Islet of Langerhans (tissue), 1 donor: Measurements from ENCODE around the gene DLX6.

ENCODE experiments used
- FAIRE-seq: peaks from one replicate; lab custom pipeline; 2011; peaks lifted over from hg19 to GRCh38; lab: Jason Lieb, UNC

DLX6 gene

DNA sequence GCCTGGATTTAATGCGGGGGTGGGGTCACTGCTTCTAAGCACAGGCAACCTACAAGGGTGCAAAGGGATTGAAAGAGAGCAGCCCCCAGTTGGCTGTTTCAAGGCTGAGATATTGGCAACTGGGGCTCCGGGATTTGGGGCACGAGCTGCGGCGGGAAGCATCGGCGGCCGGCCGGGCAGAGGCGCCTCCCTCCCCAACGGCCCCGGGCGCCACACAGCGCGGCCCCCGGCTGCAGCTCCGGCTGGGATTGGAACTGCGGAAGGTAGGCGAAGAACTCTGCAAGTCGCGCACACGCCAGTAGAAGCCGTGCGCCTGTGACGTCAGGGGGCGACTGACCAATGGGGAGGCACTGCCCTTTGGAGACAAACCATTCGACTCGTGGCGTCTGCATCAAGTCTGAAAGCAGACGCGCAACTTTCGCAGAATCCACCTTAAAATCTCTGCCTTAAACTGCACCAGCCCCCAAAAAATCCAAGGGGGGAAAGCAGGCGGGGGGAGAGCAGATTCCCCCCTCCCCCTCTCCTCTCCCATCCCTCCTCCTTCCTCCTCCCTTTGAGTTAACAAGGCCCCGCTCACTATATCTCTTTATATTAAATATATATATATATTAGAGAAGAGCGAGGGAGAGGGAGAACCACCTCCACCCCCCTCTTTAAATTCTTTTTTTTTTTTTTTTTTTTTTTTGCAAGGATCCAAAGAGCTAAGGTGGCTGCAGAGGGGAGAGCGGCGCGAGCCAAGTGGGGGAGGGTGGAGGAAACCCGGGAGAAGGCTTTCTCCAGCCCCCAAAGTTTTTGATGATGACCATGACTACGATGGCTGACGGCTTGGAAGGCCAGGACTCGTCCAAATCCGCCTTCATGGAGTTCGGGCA is at the start of gene DLX6:
TSS of gene DLX6 (plus strand) at position 371 of the 872 bp plus-strand sequence. CDS start at position 796, 425 bp downstream.
- no peak for FAIRE-seq

- no peak for FAIRE-seq
These were observed 46.2 kb upstream of the DLX6 start for GRCh38 chr7:96959135-96959534.

- no peak for FAIRE-seq
These were observed 43.0 kb upstream of the DLX6 start for GRCh38 chr7:96962221-96962885.

DNA sequence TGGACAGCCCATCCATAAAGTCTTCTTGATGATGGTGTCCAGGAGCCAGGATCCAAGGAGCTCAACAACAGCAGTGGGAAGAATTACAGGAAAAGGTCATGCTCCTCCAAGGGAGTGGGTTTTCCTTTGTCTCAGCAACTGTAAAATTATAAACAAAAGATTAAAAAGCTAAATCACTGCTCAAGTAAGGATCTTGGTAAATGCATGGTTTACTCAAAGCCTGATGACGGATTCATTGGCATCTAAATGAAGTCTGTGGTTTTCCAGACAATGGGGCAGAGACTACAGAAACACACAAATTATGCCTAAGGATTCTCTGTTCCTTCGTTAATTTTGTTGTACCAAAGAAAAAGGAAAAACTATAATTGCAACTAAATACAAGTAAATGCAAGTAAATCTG is 36.4 kb upstream of the DLX6 start:
- no peak for FAIRE-seq

- FAIRE-seq: no peak
These were observed 34.6 kb upstream of the DLX6 start for GRCh38 chr7:96970739-96971138.

- no peak for FAIRE-seq
These were observed 31.4 kb upstream of the DLX6 start for GRCh38 chr7:96973986-96974385.

DNA sequence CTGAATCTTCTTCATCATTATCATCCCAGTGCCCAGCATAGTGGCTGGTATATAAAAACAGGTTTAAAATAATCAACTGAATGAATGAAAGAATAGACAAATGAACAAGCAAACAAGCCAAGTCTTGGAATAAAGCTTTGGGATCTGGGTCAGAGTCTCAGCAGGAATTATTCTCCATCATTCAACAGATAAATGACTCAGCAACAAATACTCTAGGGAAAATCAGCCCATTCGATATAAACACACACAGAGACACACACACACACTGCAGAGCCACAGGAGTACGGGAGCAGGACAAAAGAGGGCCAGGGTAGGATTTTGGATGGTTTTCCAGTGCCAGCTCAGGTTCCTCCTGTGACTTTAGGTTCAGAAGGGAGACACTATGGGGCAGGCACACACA is 29.2 kb upstream of the DLX6 start:
- FAIRE-seq: no peak

DNA sequence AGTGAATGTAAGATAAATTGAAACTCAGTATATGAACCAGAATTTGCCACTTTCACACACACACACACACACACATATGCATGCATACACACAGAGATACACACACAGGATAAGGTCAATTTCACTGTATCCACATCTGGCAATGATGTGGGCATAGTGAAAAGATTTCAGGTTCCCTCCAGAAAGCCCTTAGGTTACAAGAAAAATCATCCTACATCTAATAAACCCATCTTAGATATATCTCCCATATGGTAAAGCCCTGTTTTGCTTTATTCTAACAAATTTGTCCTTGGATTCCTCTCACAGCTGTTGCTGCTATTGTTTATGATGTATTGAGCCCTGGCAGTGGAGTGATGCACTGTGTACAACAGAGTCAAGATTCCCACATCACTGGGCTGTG is 27.9 kb upstream of the DLX6 start:
- FAIRE-seq: no peak

DNA sequence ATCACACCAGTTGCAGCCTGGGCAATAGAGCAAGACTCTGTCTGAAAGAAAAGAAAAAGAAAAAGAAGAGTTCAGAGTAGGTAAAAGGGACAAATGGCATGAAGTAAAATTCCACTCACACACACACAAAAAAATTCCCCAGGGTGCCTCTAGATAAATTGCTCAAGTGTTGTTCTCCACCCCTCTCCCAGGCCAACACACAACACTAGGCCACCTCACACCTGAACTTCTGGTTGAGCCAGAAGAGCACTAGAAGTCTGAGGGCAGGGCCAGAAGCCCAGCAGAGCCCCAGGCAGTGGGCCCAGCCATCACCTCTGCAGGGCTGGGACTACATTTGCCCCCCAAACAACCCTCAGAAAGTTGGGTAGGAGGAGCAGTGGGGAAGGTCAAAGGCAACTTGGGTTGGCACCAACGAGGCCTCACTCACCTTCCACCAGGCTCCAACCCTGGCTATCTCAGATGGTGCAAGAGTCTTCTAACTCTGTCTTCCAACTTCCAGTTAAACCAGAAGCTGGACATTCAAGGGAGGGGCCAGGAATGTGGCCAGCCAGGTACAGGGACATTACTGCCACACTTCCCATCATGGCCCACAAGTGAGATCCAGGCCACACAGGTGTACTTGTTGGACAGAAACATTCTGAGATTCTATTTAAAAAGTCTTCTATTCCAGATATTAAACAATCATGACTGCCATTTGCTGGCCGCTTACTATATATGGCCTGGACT is 25.6 kb upstream of the DLX6 start:
- no peak for FAIRE-seq

GRCh38 chr7:96982586-96982985 is 22.8 kb upstream of the DLX6 start:
- no peak for FAIRE-seq

DNA sequence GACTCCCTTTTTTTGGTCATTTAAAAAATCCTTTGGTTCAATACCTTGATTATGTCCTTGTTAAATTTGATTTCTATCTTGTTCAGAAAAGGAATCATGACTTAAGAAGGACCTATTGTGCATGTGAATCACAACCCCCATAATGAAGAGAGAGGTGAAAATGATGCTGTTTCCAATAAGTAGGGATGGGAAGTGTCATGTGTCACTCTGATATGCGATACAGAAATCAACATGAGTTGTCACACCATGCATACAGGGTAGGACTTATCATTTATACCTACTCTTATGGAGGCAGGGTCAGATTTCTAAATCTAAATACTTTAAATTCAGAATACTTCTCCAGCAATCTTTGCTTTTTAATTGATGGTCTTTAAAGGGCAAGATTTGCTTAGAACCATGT is 19.4 kb upstream of the DLX6 start:
- no peak for FAIRE-seq

GRCh38 chr7:96986901-96987300 is 18.5 kb upstream of the DLX6 start:
- no peak for FAIRE-seq

DNA sequence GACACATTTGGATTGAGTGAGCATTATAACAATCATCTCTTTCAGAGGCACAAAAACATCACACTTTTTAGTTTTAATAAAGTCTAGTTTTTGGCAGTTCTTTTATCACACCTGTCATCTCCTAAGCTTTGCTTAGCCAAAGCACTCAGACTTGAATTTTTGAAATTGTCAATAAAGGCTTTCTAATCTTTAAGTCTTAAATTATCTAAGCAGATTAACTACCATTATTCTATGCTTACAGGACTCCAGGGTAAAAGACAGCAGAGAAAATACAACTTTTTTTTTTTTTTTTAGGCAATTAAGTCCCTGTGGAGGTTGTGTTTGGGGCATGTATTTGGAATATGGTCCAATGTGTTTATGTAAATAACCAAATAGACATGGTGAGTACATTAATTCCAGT is 17.6 kb upstream of the DLX6 start:
- FAIRE-seq: no peak

GRCh38 chr7:96989241-96989858 is 16.0 kb upstream of the DLX6 start:
- FAIRE-seq: no peak

GRCh38 chr7:96989859-96990317 is 15.5 kb upstream of the DLX6 start:
- FAIRE-seq: no peak

DNA sequence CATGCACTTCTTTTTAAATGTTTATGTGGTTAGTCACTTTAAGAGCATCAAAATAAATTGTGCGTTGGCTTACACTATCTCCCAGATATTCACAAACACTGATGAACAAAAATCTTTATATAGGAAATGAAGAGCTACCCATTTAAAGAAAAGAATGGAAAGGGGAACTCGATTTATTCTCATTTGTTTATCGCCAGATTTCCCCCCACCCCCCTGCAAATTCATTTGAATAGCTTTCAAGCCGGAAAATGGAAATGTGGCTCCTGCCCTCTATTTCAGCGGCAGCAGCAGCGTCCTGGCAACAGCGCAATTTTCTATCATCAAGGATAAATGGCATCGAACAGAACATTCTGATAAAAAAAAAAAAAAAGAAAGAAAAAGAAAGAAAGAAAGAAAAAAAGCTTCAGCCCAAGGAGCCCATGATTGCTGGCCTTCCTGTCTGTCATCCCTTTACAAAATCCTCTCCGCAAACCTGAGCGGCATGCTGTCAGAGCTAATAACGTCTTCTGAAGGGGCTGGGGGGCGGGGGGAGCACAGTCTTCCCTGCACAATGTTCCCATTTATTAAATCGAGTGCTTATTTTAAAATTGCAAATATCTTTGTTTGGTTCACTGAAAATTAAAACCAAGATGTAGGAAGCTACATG is 13.7 kb upstream of the DLX6 start:
- FAIRE-seq: no peak

DNA sequence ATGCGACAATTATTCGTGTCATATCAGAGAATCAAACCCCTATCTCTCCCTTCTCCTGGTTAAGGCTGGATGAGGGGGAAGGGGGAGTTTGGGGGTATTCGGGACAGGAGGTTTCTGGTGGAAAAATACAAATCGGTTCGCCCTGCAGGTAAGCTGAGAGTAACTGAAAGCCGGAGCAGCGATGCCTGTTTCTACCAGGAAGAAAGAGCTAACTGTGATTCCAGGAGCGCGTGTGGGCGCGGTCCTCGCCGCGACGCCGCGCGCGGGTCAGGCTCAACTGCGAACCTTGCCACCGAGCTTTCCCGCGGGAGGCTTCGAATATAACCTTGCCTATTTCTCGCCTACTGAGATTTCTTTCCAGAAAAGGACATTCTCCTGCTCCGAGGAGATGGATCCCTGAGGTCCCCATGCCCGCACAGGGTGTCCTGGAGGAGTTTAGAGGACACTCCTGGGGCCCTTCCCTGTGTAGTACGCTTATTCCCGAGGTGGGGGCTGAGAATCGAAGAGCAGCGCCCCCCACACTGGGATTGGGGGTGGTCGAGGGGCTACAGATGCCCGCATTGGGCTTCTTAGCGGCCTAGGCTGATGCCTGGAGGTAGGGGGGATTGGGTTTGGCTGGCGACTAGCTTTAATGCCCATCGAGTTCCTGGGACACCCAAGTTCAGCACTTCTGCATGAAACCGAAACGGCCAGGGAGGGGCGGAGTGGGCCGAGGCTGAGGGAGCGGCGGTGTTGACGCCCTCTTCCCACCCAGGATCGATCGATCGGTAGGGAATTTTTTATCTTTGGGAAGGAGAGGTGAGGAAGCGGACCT is 13.0 kb upstream of the DLX6 start:
- FAIRE-seq: no peak

DNA sequence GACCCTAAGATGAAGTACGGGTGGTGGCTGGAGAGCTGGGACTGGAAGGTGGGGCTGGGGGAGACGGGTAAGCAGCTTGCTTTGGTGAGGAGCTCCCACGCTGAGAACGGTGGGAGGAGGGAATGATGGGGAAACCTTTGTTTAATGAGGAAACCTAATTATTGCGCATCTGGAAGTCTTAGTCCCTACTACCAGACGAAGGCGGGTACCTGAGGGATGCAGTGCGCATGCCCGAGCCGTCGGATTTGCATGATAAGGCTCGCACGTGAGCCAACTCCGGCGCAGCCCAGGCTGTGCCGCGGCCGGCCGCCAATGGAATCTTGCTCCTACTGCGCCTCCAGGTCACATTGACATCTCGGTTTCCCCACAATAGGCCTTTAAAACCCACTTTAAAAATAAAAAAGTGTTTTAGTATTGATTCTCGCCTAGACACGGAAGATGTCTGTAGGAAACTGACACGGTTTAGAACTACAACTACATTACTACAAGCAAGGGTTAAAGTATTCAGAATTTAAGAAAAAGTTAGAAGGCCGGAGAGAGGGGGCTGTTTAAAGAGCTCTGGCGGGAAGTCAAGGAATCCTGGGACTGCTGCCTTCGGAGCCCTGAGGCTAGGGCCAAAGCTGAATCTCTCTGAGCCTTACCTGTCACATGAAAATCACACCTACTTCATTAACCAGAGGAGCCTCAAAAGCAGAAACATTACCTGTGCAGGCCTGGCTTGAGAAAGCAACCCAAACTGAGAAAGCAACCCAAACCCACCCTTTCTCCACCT is 12.1 kb upstream of the DLX6 start:
- no peak for FAIRE-seq

DNA sequence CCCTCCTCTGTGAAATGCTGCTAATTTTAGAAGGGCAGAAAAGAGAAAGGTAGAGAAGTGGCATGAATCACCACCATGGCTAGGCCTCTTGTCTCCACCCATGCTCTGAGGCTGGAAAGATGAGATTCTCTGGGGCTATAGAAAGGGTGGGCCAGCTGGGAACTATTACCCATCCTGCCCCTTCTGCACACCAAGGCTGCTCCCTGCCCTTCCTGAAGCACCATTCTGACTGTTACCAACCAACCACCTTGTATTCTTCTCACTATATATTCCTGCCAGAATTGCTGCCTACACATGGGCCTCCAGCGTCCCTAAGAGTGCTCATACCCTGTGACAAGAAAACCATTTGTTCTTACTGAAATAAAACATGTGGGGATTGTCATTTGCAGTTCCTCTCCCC is 11.4 kb upstream of the DLX6 start:
- no peak for FAIRE-seq

DNA sequence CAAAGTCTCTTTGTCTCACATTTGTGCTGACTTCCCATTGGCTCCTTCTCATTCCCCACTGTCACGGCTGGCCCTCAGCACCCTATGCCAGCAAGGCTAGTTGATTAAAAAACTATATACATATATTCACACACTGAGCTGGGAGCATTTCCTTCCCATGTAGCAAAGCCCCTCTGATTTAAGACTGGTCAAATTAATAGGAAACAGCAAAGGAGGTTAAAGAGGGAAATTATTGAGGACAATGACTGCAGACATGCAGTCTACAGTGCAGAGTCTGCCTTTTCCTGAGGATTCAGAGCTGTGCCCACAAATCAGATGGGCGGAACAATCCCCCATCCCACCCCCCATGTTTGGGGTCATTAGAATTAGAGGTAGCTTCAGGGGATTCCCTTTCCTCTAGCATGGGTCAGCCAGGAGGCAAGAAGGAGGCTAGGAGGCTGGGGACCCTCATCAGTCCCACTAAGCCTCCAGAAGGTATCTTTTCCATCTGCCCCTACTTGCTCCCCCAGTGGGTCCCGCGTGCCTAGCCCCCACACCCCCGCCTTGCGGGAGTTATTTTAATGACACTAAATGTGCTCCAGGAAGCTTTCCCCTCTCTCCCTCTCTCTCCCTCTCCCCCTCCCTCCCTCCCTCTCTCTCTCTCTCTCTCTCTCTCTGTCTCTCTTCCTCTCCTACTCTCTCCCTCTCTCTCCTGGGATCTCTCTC is 9.8 kb upstream of the DLX6 start:
- FAIRE-seq: no peak
